ENCODE results near the gene CCDC77. TPM values are rescaled to one million over a fixed set of nuclear protein-coding genes. Genes with fewer than 3 reads are reported as not detected.

The CCDC77 gene
- total and polyA plus RNA-seq, 2 donors (not counting 1 experiment from before 2014, with no cell fraction given), result 8.6 to 12.9 TPM

DNA sequence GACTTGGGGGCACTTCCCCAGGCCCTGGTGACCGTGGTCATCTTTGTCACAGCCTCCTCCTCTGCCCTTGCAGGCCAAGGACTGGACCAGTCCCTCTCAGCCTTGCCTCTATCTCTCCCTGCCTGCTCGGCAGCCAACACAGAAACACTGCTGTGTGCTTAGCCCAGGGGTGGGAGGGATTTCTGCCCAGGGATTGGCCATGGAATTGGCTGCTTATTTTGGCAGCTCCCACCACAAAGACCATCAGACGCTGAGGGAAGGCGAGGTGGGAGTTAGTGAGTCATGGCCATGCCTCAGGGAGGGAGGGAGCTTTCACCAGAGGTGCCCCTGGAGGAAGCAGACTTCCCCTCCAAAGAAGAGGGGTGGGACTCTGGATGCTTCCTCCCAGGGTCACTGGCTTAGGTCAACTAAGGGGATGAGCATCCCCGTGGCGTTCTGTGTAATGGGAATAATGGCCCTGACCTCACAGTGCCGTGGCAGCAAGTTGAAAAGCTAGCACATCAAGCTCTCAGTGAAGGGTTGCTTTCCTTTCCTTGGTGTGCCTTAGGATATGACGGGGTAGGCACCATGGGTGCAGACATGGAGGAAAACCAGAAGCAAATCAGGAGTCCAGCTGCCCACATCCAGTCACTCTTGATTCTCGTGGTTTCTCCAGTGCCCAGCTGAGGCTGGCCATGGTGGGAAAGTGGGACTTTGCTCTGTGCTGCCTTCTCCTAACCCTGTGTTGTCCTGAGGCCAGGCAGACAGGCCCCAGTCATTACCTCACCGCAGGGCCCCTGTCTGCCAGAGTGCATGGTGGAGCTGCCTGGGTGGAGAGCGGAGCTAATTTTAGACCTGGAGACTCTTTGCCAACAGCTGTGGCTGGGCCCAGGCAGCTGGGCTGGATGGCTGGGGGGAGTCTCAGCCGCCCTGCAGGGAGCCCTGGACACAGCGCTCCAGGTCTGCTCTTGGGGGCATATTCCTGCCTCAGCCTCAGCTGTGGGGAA, 79.7 kb downstream of the CCDC77 start:
- H3K4me2 ChIP-seq (replicated peaks; ENCODE audit: low read depth, low read length, poor library complexity, severe bottlenecking), result no peak overlapping the region
- H3K27me3 Mint-ChIP-seq, result peaks cover 43% of the 10 kb centered on the region
- no peaks in the 10 kb centered on the region for H3K9me3 Mint-ChIP-seq (ENCODE audit: insufficient read depth)
- WGBS (ENCODE audit: insufficient coverage), result 73% methylated on average over 7 of the region's 13 CpGs
- H3K4me1 Mint-ChIP-seq, result no peaks in the 10 kb centered on the region
- H2AFZ ChIP-seq (ENCODE audit: insufficient read depth, low read depth, low read length, poor library complexity, severe bottlenecking), result no peak overlapping the region
- no peaks in the 10 kb centered on the region for H4K20me1 ChIP-seq (ENCODE audit: control insufficient read depth, insufficient read depth, low read length, poor library complexity, severe bottlenecking)
- no peaks in the 10 kb centered on the region for H3K9me3 ChIP-seq (ENCODE audit: control extremely low read depth in 1 of 3, control insufficient read depth in 2 of 3, insufficient read depth in 1 of 3, low read length in 2 of 3)
- H3K4me1 ChIP-seq (ENCODE audit: control insufficient read depth in 2 of 2, insufficient read depth in 2 of 2, low read length in 2 of 2), result no peaks in the 10 kb centered on the region
- DNase-seq (no peak), ATAC-seq (ENCODE audit: low read depth) (no peak)
- CTCF ChIA-PET, result no interaction called here
- H3K27me3 ChIP-seq (replicated peaks in 1 of 4; ENCODE audit: control extremely low read depth in 1 of 4, control insufficient read depth in 3 of 4, insufficient read depth in 4 of 4, low read length in 3 of 4), result peaks cover 0 to 12% (median 3%) of the 10 kb centered on the region in 4 experiments
- H3K27ac ChIP-seq (ENCODE audit: low read length in 2 of 2), result no peak overlapping the region
- H3K36me3 ChIP-seq (replicated peaks in 1 of 2; ENCODE audit: control extremely low read depth in 1 of 2, control insufficient read depth in 1 of 2, extremely low read depth in 1 of 2, insufficient read depth in 2 of 2, low read length in 1 of 2), result no peaks in the 10 kb centered on the region
- no peak overlapping the region for H3K4me3 Mint-ChIP-seq
- TF ChIP-seq, protein P1, sequence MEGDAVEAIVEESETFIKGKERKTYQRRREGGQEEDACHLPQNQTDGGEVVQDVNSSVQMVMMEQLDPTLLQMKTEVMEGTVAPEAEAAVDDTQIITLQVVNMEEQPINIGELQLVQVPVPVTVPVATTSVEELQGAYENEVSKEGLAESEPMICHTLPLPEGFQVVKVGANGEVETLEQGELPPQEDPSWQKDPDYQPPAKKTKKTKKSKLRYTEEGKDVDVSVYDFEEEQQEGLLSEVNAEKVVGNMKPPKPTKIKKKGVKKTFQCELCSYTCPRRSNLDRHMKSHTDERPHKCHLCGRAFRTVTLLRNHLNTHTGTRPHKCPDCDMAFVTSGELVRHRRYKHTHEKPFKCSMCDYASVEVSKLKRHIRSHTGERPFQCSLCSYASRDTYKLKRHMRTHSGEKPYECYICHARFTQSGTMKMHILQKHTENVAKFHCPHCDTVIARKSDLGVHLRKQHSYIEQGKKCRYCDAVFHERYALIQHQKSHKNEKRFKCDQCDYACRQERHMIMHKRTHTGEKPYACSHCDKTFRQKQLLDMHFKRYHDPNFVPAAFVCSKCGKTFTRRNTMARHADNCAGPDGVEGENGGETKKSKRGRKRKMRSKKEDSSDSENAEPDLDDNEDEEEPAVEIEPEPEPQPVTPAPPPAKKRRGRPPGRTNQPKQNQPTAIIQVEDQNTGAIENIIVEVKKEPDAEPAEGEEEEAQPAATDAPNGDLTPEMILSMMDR (IDR thresholded peaks at IDR 0.05), result no peak
- TF ChIP-seq EZH2 (IDR thresholded peaks at IDR 0.05; ENCODE audit: borderline replicate concordance, insufficient read depth, low read depth, low read length, poor library complexity, severe bottlenecking), result no peak
- H3K9ac ChIP-seq (ENCODE audit: low read length), result no peak overlapping the region
- intact Hi-C loops (cut with micrococcal nuclease), result no loop called here
- no peak overlapping the region for H3K4me3 ChIP-seq (ENCODE audit: control extremely low read depth in 1 of 5, extremely low read depth in 1 of 5, insufficient read depth in 1 of 5, low read depth in 2 of 5, low read length in 4 of 5)
- POLR2A ChIA-PET, result no interaction called here
- H3K79me2 ChIP-seq (ENCODE audit: control insufficient read depth, insufficient read depth, low read length), result no peaks in the 10 kb centered on the region
- H3K27ac Mint-ChIP-seq, result no peak overlapping the region

DNA sequence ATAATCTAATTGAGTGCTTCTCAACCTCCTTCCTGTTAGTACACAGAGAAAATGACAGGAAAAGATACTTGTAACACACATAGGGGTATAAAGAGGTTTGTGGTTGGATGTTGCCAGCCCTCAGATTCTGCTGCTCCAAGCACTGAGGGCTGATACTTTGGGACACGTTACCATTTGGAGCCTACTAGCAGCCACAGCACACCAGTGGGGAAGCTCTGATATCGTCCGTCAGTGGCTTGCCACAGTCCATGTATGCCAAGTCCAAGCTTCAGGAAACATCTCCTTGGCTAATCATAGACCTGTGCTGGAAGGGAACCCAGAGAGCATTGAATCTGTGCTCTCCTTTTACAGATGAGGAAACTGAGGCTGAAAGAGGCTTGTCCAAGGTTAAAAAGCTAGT, 80.6 kb downstream of the CCDC77 start:
- no peak overlapping the region for H3K27ac ChIP-seq (ENCODE audit: low read length in 2 of 2)
- WGBS (ENCODE audit: insufficient coverage), result 73% methylated on average over 3 of the region's 3 CpGs
- ChIA-PET CTCF (no interaction called here), POLR2A (no interaction called here)
- no peaks in the 10 kb centered on the region for H3K4me1 ChIP-seq (ENCODE audit: control insufficient read depth in 2 of 2, insufficient read depth in 2 of 2, low read length in 2 of 2)
- intact Hi-C loops (cut with micrococcal nuclease), result no loop called here
- Mint-ChIP-seq H3K9me3 (ENCODE audit: insufficient read depth) (no peaks in the 10 kb centered on the region), H3K4me1 (no peaks in the 10 kb centered on the region), H3K4me3 (no peak overlapping the region), H3K27me3 (peaks cover 49% of the 10 kb centered on the region), H3K27ac (no peak overlapping the region)
- no peak overlapping the region for H3K4me3 ChIP-seq (ENCODE audit: control extremely low read depth in 1 of 5, extremely low read depth in 1 of 5, insufficient read depth in 1 of 5, low read depth in 2 of 5, low read length in 4 of 5)
- H2AFZ ChIP-seq (ENCODE audit: insufficient read depth, low read depth, low read length, poor library complexity, severe bottlenecking), result no peak overlapping the region
- H3K27me3 ChIP-seq (replicated peaks in 1 of 4; ENCODE audit: control extremely low read depth in 1 of 4, control insufficient read depth in 3 of 4, insufficient read depth in 4 of 4, low read length in 3 of 4), result peaks cover 0 to 12% (median 3%) of the 10 kb centered on the region in 4 experiments
- H3K4me2 ChIP-seq (replicated peaks; ENCODE audit: low read depth, low read length, poor library complexity, severe bottlenecking), result no peak overlapping the region
- H3K36me3 ChIP-seq (replicated peaks in 1 of 2; ENCODE audit: control extremely low read depth in 1 of 2, control insufficient read depth in 1 of 2, extremely low read depth in 1 of 2, insufficient read depth in 2 of 2, low read length in 1 of 2), result no peaks in the 10 kb centered on the region
- TF ChIP-seq, protein P1 (IDR thresholded peaks at IDR 0.05), result no peak
- TF ChIP-seq EZH2 (IDR thresholded peaks at IDR 0.05; ENCODE audit: borderline replicate concordance, insufficient read depth, low read depth, low read length, poor library complexity, severe bottlenecking), result no peak
- no peak overlapping the region for H3K9ac ChIP-seq (ENCODE audit: low read length)
- no peaks in the 10 kb centered on the region for H3K79me2 ChIP-seq (ENCODE audit: control insufficient read depth, insufficient read depth, low read length)
- no peak for ATAC-seq (ENCODE audit: low read depth)
- H3K9me3 ChIP-seq (ENCODE audit: control extremely low read depth in 1 of 3, control insufficient read depth in 2 of 3, insufficient read depth in 1 of 3, low read length in 2 of 3), result no peaks in the 10 kb centered on the region
- no peaks in the 10 kb centered on the region for H4K20me1 ChIP-seq (ENCODE audit: control insufficient read depth, insufficient read depth, low read length, poor library complexity, severe bottlenecking)
- DNase-seq, result no peak

Data from B cell (primary cell).